GM12878 (cell line): ENCODE measurements around the gene DRD2. TPM values are rescaled to one million over a fixed set of nuclear protein-coding genes. Genes with fewer than 3 reads are reported as not detected.

Experiments used
- ATAC-seq: fragments of 200-7000 bp; cut with Tn5 transposase; 3 replicates; pipeline ENCODE4 v1.9.1; 2020; ENCODE audit warnings: mild to moderate bottlenecking, moderate library complexity
- Bru-seq: library from RNA; stranded (reverse); fragments of 400-500 nt; gene quantifications from one replicate; lab custom pipeline; 2021; lab: Mats Ljungman, UMichigan
- BruChase-seq, 2 experiments: library from RNA; stranded (reverse); fragments of 400-500 nt; gene quantifications; one replicate each; lab custom pipeline; 2021; lab: Mats Ljungman, UMichigan
- BruUV-seq: library from RNA; stranded (reverse); fragments of 400-500 nt; replicated peaks from 2 replicates; lab custom pipeline; 2021; lab: Mats Ljungman, UMichigan
- CTCF ChIA-PET: fragments of 300-600 bp; sonication (Branson Sonifier 250); formaldehyde crosslinking; extraction: SDS; loops from one replicate; lab custom pipeline; 2021; ENCODE audit warnings: inconsistent platforms; lab: Yijun Ruan, JAX
- POLR2A ChIA-PET: fragments of 350-600 bp; formaldehyde crosslinking; extraction: SDS; loops from one replicate; lab custom pipeline; 2021; ENCODE audit warnings: inconsistent platforms; lab: Charles Lee
- RAD21 ChIA-PET: fragments of 300-600 bp; sonication (Branson Sonifier 250); formaldehyde crosslinking; loops from one replicate; lab custom pipeline; 2023; ENCODE audit warnings: antibody characterized with exemption; ENCODE audit not compliant: unreplicated experiment; lab: Charles Lee
- SMC1A ChIA-PET: fragments of 300-600 bp; sonication (Branson Sonifier 250); formaldehyde crosslinking; loops from one replicate; lab custom pipeline; 2023; ENCODE audit not compliant: unreplicated experiment, uncharacterized antibody; lab: Charles Lee
- DNase-seq: peaks from one replicate; pipeline ENCODE4 v3.0.0-alpha.2; 2011; ENCODE audit warnings: low read depth, low spot score
- FAIRE-seq: peaks from 3 replicates; lab custom pipeline; 2011; peaks lifted over from hg19 to GRCh38; lab: Jason Lieb, UNC
- H2AFZ ChIP-seq: 2 replicates; pipeline ENCODE4 v1.6.0; 2011; ENCODE audit warnings: low read depth, low read length, control low read depth; ENCODE audit not compliant: control insufficient read depth
- H3K27ac ChIP-seq: 2 replicates; pipeline ENCODE4 v1.5.1; 2011; ENCODE audit warnings: control low read depth; ENCODE audit not compliant: control insufficient read depth, insufficient read depth
- H3K27me3 ChIP-seq, 2 experiments: replicated peaks in 1 of 2; 2 replicates each; pipeline versions ENCODE4 v1.6.0 to v1.6.1; 2011; ENCODE audit warnings: low read length in 1 of 2; ENCODE audit not compliant: control insufficient read depth in 2 of 2, insufficient read depth in 2 of 2
- H3K36me3 ChIP-seq, 2 experiments: 2 replicates each; pipeline ENCODE4 v1.5.1; 2011; ENCODE audit warnings: low read length in 1 of 2; ENCODE audit not compliant: control insufficient read depth in 2 of 2, insufficient read depth in 2 of 2
- H3K4me1 ChIP-seq: 2 replicates; pipeline ENCODE4 v1.6.1; 2011; ENCODE audit warnings: mild to moderate bottlenecking, low read length, moderate library complexity, mixed read lengths; ENCODE audit not compliant: control insufficient read depth, insufficient read depth
- H3K4me2 ChIP-seq: 2 replicates; pipeline ENCODE4 v1.6.0; 2011; ENCODE audit warnings: control low read depth; ENCODE audit not compliant: control insufficient read depth, insufficient read depth
- H3K4me3 ChIP-seq: fragments of 200-600 bp; sonication (generic); 2 replicates; pipeline ENCODE4 v1.5.1; 2016
- H3K79me2 ChIP-seq: 2 replicates; pipeline ENCODE4 v1.6.0; 2011; ENCODE audit warnings: low read length; ENCODE audit not compliant: control insufficient read depth, insufficient read depth
- H3K9ac ChIP-seq: 2 replicates; pipeline ENCODE4 v1.8.0; 2011; ENCODE audit warnings: low read length, control low read depth, mixed read lengths; ENCODE audit not compliant: control insufficient read depth, insufficient read depth
- H3K9me3 ChIP-seq: replicated peaks from 3 replicates; pipeline ENCODE4 v1.5.1; 2011; ENCODE audit warnings: mild to moderate bottlenecking, low read length; ENCODE audit not compliant: control insufficient read depth, insufficient read depth
- H4K20me1 ChIP-seq: 2 replicates; pipeline ENCODE4 v1.6.0; 2011; ENCODE audit not compliant: control insufficient read depth, insufficient read depth
- BCL11A ChIP-seq: IDR thresholded peaks from 2 replicates; pipeline ENCODE4 v1.6.1; 2011; ENCODE audit warnings: low read depth, low read length
- DPF2 ChIP-seq: fragments of 450-650 bp; IDR thresholded peaks from 2 replicates; pipeline ENCODE4 v1.6.1; 2017; ENCODE audit warnings: mild to moderate bottlenecking
- EZH2 ChIP-seq: IDR thresholded peaks from 2 replicates; pipeline ENCODE4 v1.6.1; 2012; ENCODE audit warnings: low read depth, mild to moderate bottlenecking, control low read depth, inconsistent platforms, low read length, borderline replicate concordance; ENCODE audit not compliant: control insufficient read depth
- KAT2A ChIP-seq: conservative IDR thresholded peaks from 2 replicates; pipeline ENCODE4 v1.6.1; 2011; ENCODE audit warnings: low read depth, low read length; ENCODE audit not compliant: control insufficient read depth
- MTA3 ChIP-seq: IDR thresholded peaks from 2 replicates; pipeline ENCODE4 v1.6.1; 2012; ENCODE audit warnings: low read length, inconsistent platforms, borderline replicate concordance
- MXI1 ChIP-seq: fragments of 150-350 bp; IDR thresholded peaks from 2 replicates; pipeline ENCODE4 v1.6.1; 2011; ENCODE audit warnings: low read depth, mild to moderate bottlenecking, inconsistent platforms, low read length, improper control_type of control experiment
- MYB ChIP-seq: fragments of 150-350 bp; IDR thresholded peaks from 2 replicates; pipeline ENCODE4 v1.6.1; 2014; ENCODE audit warnings: mild to moderate bottlenecking, low read depth, low read length, borderline replicate concordance
- RAD21 ChIP-seq: IDR thresholded peaks from 2 replicates; pipeline ENCODE4 v1.6.1; 2011; ENCODE audit warnings: mild to moderate bottlenecking, low read depth, low read length, moderate library complexity; ENCODE audit not compliant: insufficient read depth
- RAD51 ChIP-seq: fragments of 450-650 bp; IDR thresholded peaks from 2 replicates; pipeline ENCODE4 v1.6.1; 2016; ENCODE audit warnings: moderate library complexity, mild to moderate bottlenecking, inconsistent platforms
- RBBP5 ChIP-seq: fragments of 200-600 bp; sonication (generic); conservative IDR thresholded peaks from 2 replicates; pipeline ENCODE4 v1.6.1; 2016
- SP1 ChIP-seq: IDR thresholded peaks from one replicate; pipeline ENCODE4 v1.6.1; 2011; ENCODE audit warnings: low read depth, low read length
- WGBS: methylation state at CpG from one replicate; pipeline ENCODE4 v1.1.6; 2016; ENCODE audit warnings: low lambda C conversion rate; ENCODE audit not compliant: insufficient replicate concordance, insufficient coverage; ENCODE audit errors: missing lambda C conversion rate; 5-methylcytosine and 5-hydroxymethylcytosine counted together
- in situ Hi-C: fragments of 300-500 bp; cut with MboI; formaldehyde crosslinking; loops from 9 replicates; pipeline ENCODE4 v1.14.3; 2018; ENCODE audit warnings: mixed read lengths
- intact Hi-C: fragments of 100-400 bp; cut with micrococcal nuclease; formaldehyde crosslinking; loops from one replicate; pipeline ENCODE4 v1.14.2; 2022; ENCODE audit not compliant: unreplicated experiment
- long read RNA-seq, 2 experiments: library from polyadenylated mRNA; unstranded; transcript quantifications; one replicate each; pipeline ENCODE4 v2.0.0, GENCODE V29; 2019 to 2020
- polyA minus RNA-seq, 3 experiments: library from RNA; depleted of rRNA, polyadenylated mRNA; stranded (reverse); fragments of >200 nt; gene quantifications; 2 replicates each; pipeline ENCODE4 v1.2.3, GENCODE V29; 2011
- polyA plus RNA-seq, 11 experiments: library from polyadenylated mRNA; depleted of rRNA in 4 of 11; unstranded in 6 of 11; stranded (reverse) in 5 of 11; fragments of >200 nt; fragmentation: Nextera tagmentation in 4 of 11; fragmentation: Illumina TruSeq in 1 of 11; extraction: Ambion mirVana in 4 of 11; extraction: Trizol in 1 of 11; gene quantifications; 1 replicate in 1 of 11; 2 replicates in 10 of 11; pipeline versions ENCODE4 v1.2.1 to v1.2.3, GENCODE V29; 2011 to 2016; ENCODE audit warnings: inconsistent platforms in 2 of 11, missing spikeins in 2 of 11, low read depth in 1 of 11
- total RNA-seq, 4 experiments: library from RNA; depleted of rRNA in 3 of 4; stranded (reverse); fragments of >200 nt in 3 of 4; fragmentation: Illumina TruSeq in 1 of 4; extraction: Trizol in 1 of 4; gene quantifications; 2 replicates each; pipeline versions ENCODE4 v1.2.1 to v1.2.3, GENCODE V29; 2013 to 2021
- TF ChIP-seq, protein P1 (sequence below): IDR thresholded peaks from 2 replicates; pipeline ENCODE4 v1.6.1; 2012; ENCODE audit warnings: low read length, inconsistent platforms
- TF ChIP-seq, protein P2 (sequence below): IDR thresholded peaks from 2 replicates; pipeline ENCODE4 v1.6.1; 2011; ENCODE audit warnings: borderline replicate concordance, low read depth, mild to moderate bottlenecking, moderate library complexity, low read length; ENCODE audit not compliant: insufficient read depth, poor library complexity, severe bottlenecking
- TF ChIP-seq, protein P3 (sequence below): fragments of 450-650 bp; formaldehyde crosslinking; IDR thresholded peaks from 2 replicates; pipeline ENCODE4 v1.4.0; 2020; ENCODE audit warnings: mild to moderate bottlenecking, moderate library complexity

DRD2 gene
- not detected in 2 replicates for total RNA-seq (2013; cell fraction: nucleolus; rRNA removed)
- not detected in 2 replicates for total RNA-seq (2014; rRNA removed)
- total RNA-seq (2014; rRNA removed; fragmentation: Illumina TruSeq; extraction: Trizol) = not detected in 2 replicates
- total RNA-seq (2021) = not detected in 2 replicates
- not detected for polyA plus RNA-seq (2011; ENCODE audit: low read depth)
- not detected in 2 replicates for polyA plus RNA-seq (2011; rRNA removed)
- not detected in 2 replicates for polyA plus RNA-seq (2011; cell fraction: cytosol; rRNA removed)
- 0.04 TPM in 1 of 2 replicates, not detected in the other for polyA plus RNA-seq (2011; cell fraction: nucleus; rRNA removed)
- polyA plus RNA-seq (2012) = not detected in 2 replicates
- polyA plus RNA-seq (2014; fragmentation: Illumina TruSeq; extraction: Trizol) = not detected in 2 replicates
- not detected for polyA plus RNA-seq (2014; fragmentation: Nextera tagmentation; extraction: Ambion mirVana)
- polyA plus RNA-seq (2014; rRNA removed) = not detected in 2 replicates
- polyA plus RNA-seq (2016; fragmentation: Nextera tagmentation; extraction: Ambion mirVana) = not detected
- polyA minus RNA-seq (2011; rRNA and poly(A)+ RNA removed) = not detected in 2 replicates
- not detected in 2 replicates for polyA minus RNA-seq (2011; cell fraction: cytosol; rRNA and poly(A)+ RNA removed)
- not detected in 2 replicates for polyA minus RNA-seq (2011; cell fraction: nucleus; rRNA and poly(A)+ RNA removed)
- percentile 13 among the genes with signal in this experiment for Bru-seq, nascent RNA
- BruChase-seq, experiment 1, labeled RNA remaining after a 6-hour chase = percentile 17 among the genes with signal in this experiment
- BruChase-seq, experiment 2, labeled RNA remaining after a 2-hour chase = percentile 21 among the genes with signal in this experiment
- long read RNA-seq, experiment 1 = 0 reads
- long read RNA-seq, experiment 2, partial matches to known transcripts = 0 of 1 reads
- long read RNA-seq, experiment 2, other reads (novel, unspliced or antisense) = 1 of 1 reads

DNA sequence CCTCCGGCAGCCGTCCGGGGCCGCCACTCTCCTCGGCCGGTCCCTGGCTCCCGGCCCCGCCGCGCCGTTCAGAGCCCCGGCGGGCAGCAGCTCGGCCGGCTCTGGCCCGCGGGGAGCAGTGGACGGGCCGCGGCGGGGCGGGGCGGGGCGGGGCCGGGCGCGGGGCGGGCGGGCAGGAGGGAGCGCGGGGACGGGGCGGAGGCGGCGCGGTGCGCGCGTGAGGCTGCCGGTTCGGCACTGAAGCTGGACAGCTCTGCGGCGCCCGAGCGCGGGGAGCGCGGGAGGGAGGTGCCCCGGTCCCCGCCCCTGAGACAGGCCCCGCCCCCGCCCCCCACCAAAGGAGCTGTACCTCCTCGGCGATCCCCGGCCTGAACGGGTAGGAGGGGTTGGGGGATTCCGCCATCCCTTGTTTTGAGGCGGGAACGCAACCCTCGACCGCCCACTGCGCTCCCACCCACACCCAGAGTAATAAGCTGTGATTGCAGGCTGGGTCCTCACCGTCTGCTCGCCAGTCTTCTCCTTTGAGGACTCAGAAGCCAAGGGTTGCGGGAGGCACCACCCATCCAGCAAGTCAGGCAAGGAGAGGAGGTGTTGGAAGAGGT, at the start of gene DRD2:
Gene DRD2 (minus strand): TSS at position 239 of the 602 bp plus-strand sequence. CDS start 50,747 bp downstream, outside the sequence.
- H3K4me3 ChIP-seq = no peak within 1 kb of the TSS
- peaks cover 12 to 18% of the 10 kb centered on the region in 2 experiments; a peak in 3 of 4 replicates for H3K27me3 ChIP-seq
- H3K27ac ChIP-seq = no peak within 1 kb of the TSS
- WGBS = 13% methylated on average over 18 of the region's 65 CpGs
- no peaks in the 10 kb centered on the region for H3K4me1 ChIP-seq
- ChIA-PET SMC1A (no interaction called here), RAD21 (no interaction called here), POLR2A (no interaction called here), CTCF (no interaction called here)
- no peak for ATAC-seq
- no peak for FAIRE-seq
- in situ Hi-C loops (no loop called here), intact Hi-C loops (no loop called here)
- H3K9ac ChIP-seq = no peak within 1 kb of the TSS
- no peak within 1 kb of the TSS for H2AFZ ChIP-seq
- no peaks in the 10 kb centered on the region for H3K79me2 ChIP-seq
- H3K9me3 ChIP-seq = no peaks in the 10 kb centered on the region
- no peaks in the 10 kb centered on the region for H4K20me1 ChIP-seq
- BruUV-seq = no TSS peak
- no peaks in the 10 kb centered on the region for H3K36me3 ChIP-seq
- no peak for DNase-seq
- no peak within 1 kb of the TSS for H3K4me2 ChIP-seq
- TF ChIP-seq RBBP5 = no peak
- no peak for TF ChIP-seq MYB
- TF ChIP-seq, protein P1, sequence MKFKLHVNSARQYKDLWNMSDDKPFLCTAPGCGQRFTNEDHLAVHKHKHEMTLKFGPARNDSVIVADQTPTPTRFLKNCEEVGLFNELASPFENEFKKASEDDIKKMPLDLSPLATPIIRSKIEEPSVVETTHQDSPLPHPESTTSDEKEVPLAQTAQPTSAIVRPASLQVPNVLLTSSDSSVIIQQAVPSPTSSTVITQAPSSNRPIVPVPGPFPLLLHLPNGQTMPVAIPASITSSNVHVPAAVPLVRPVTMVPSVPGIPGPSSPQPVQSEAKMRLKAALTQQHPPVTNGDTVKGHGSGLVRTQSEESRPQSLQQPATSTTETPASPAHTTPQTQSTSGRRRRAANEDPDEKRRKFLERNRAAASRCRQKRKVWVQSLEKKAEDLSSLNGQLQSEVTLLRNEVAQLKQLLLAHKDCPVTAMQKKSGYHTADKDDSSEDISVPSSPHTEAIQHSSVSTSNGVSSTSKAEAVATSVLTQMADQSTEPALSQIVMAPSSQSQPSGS = no peak
- no peak for TF ChIP-seq MTA3
- TF ChIP-seq, protein P2, sequence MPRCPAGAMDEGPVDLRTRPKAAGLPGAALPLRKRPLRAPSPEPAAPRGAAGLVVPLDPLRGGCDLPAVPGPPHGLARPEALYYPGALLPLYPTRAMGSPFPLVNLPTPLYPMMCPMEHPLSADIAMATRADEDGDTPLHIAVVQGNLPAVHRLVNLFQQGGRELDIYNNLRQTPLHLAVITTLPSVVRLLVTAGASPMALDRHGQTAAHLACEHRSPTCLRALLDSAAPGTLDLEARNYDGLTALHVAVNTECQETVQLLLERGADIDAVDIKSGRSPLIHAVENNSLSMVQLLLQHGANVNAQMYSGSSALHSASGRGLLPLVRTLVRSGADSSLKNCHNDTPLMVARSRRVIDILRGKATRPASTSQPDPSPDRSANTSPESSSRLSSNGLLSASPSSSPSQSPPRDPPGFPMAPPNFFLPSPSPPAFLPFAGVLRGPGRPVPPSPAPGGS = no peak
- TF ChIP-seq BCL11A = no peak
- TF ChIP-seq EZH2 = no peak
- TF ChIP-seq RAD51 = no peak
- no peak for TF ChIP-seq DPF2
- TF ChIP-seq, protein P3, sequence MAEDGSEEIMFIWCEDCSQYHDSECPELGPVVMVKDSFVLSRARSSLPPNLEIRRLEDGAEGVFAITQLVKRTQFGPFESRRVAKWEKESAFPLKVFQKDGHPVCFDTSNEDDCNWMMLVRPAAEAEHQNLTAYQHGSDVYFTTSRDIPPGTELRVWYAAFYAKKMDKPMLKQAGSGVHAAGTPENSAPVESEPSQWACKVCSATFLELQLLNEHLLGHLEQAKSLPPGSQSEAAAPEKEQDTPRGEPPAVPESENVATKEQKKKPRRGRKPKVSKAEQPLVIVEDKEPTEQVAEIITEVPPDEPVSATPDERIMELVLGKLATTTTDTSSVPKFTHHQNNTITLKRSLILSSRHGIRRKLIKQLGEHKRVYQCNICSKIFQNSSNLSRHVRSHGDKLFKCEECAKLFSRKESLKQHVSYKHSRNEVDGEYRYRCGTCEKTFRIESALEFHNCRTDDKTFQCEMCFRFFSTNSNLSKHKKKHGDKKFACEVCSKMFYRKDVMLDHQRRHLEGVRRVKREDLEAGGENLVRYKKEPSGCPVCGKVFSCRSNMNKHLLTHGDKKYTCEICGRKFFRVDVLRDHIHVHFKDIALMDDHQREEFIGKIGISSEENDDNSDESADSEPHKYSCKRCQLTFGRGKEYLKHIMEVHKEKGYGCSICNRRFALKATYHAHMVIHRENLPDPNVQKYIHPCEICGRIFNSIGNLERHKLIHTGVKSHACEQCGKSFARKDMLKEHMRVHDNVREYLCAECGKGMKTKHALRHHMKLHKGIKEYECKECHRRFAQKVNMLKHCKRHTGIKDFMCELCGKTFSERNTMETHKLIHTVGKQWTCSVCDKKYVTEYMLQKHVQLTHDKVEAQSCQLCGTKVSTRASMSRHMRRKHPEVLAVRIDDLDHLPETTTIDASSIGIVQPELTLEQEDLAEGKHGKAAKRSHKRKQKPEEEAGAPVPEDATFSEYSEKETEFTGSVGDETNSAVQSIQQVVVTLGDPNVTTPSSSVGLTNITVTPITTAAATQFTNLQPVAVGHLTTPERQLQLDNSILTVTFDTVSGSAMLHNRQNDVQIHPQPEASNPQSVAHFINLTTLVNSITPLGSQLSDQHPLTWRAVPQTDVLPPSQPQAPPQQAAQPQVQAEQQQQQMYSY (CRISPR knock-in tag) = no peak
- TF ChIP-seq MXI1 = no peak
- TF ChIP-seq KAT2A = no peak
- no peak for TF ChIP-seq RAD21
- TF ChIP-seq SP1 = no peak
